Femur (tissue), 1 donor: ENCODE data around the gene TDRD10.
A peak's percentile ranks its signal among the peaks of the same experiment; 100 is the strongest.

Experiments used
- DNase-seq: peaks from one replicate; pipeline ENCODE4 v3.0.0-alpha.2; 2017

The TDRD10 gene, protein sequence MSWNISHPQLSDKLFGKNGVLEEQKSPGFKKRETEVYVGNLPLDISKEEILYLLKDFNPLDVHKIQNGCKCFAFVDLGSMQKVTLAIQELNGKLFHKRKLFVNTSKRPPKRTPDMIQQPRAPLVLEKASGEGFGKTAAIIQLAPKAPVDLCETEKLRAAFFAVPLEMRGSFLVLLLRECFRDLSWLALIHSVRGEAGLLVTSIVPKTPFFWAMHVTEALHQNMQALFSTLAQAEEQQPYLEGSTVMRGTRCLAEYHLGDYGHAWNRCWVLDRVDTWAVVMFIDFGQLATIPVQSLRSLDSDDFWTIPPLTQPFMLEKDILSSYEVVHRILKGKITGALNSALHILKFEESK

DNA sequence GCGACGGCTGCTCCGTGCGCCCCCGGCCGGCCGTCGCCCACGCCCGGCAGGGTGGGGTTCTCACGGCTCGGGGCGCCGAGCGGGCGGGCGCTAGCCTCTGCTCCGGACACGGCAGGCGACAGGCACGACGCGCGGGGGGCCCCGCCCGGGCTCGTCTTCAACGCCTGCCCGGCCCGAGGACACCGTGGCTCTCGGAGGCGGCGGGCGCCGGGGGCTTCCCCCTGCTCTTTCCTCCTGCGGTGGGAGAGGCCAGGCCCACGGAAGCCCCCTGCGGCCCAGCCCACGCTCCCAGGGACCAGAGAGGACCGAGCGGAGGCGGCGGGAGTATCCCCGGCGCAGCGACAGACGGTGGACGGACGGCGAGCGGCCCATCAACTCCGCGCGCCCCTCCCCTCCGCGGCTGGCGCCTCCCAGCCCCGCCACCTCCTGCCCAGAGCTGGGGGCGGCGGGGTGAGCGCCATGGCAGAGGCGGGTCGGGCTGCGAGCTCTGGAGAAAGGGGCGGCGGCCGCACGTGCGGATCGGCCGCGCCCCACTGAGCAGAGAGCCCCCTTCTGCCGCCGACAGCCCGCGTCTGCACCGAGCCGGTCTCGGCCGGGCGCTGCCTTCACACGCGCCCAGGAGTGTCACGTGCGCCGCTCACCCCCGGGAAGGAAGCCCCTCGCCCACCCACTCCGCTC lies at the start of gene TDRD10, which contains the start of gene SHE:
Gene TDRD10 (plus strand): TSS at position 154 of the 678 bp plus-strand sequence. CDS start 4,685 bp downstream, outside the sequence.
Gene SHE (minus strand): TSS at position 347 of the 678 bp plus-strand sequence. CDS start 386 bp downstream, outside the sequence.
- peak; percentile 43 for DNase-seq

DNA sequence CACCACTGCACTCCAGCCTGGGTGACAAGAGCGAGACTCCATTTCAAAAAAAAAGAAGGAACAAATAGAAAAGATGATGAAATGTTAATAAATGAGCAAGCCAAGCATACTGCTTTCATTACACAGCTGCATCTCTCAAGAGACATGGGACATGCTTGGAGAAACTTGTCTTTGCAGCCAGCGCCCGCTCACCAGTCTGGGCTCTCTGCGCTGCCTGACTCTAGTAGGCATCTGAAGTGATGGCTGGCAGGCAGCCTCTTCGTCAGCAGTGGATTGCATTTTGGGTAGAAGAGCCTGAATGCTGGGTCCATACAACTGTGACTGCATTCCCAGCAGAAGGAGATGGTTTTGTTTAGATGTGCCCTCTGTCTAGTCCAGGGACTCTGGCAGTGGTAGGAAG lies 48.9 kb upstream of the TDRD10 start:
- no peak for DNase-seq

DNA sequence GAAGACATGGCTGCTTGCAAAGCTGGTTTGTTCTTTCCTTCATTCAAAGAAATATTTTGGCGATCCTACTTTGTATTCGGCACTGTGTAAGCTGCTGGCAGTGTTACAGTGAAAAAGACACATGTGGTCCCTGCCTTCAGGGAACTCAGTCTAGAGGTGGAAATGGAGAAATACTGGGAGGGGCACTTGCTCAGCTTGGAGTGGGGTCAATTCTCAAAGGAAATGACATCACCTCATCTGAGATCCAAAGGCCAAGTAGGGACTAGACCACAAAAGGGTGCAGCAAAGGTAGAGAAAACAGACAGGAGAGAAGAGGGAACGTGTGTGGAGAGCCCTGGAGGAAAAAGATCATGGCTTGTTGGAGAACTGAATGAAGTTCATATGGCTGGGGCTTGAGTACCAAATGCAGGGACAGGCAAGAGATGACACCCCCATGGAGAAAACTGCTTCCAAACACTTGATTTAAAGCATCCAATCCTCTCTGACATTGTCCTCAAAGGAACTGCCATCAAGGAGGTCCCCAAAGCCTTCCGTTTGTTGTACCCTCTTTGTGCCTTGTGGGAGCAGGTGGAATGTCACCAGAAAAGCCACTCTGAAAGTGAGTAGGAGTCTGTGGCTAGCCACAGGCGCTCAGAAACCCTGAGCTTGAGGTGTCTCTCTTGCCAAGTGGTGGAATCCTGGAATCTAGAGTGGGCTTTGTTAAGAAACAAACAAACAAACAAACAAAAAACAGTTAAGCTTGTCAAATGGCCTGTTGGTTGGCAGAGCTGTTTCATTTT lies 48.3 kb upstream of the TDRD10 start:
- DNase-seq: no peak

DNA sequence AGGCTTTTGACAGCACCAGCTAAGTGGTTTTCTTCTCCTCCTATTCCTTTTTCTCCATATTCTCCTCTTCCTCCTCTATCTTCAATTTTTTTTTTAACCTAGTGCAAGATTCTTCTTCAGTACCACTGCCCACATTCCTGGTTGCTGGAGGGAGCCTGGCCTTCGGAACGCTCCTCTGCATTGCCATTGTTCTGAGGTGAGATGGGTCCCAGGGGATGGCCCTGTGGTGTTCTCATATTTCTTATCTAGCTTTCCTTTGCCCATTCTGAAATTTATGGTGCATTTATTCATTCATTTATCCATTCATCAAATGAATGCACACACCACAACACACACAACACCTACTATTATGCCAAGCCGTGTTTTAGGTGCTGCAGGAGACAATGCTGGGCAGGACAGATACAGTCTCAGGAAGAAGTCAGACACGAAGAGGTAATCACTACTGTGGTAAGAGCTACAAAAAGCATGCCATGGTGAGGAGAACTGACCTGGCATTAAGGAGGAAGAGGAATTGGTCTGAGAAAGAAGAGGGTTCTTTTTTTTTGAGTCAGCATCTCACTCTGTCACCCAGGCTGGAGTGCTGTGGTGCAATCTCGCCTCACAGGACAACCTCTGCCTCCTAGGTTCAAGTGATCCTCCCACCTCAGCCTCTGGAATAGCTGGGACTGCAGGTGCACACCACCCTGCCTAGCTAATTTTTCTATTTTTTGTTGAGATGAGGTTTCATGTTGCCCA lies 47.5 kb upstream of the TDRD10 start:
- DNase-seq: no peak

DNA sequence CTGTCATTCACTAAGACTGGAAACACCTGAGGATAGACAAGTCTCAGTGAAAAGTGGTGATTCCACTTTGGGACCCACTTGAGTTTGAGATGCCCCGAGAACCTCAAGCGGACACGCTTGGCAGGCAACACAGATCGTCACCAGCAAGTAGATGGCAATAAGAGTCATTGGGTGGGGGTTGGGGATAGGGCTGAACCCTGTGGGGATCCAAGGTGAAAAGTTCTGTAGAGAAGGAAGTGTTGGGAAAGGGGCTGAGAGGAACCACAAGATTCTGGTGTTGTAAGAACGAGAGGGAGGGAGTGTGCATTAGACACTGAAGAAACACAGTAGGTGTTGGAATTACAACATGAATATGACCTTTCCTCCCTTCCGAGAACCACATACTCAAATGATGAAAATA lies 45.4 kb upstream of the TDRD10 start:
- no peak for DNase-seq

DNA sequence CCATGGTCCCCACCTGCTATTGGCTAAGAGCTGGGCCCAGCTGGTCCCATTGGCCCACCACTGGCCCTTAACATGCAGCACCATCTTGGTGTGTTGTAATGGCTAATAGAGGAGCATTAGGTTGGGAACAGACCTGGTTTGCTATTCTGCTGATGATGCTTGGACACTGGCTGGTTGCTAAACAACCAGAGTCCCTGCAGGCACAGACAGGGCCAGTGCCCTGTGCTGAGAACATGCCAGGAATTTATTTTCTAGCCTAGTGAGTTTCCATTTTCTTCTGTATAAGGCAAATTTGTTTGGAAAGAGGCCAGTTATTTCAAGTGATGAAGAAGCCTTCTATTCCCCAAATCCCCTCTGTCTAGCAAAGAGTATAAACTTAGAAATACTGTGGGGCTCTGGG lies 42.9 kb upstream of the TDRD10 start:
- DNase-seq: no peak

DNA sequence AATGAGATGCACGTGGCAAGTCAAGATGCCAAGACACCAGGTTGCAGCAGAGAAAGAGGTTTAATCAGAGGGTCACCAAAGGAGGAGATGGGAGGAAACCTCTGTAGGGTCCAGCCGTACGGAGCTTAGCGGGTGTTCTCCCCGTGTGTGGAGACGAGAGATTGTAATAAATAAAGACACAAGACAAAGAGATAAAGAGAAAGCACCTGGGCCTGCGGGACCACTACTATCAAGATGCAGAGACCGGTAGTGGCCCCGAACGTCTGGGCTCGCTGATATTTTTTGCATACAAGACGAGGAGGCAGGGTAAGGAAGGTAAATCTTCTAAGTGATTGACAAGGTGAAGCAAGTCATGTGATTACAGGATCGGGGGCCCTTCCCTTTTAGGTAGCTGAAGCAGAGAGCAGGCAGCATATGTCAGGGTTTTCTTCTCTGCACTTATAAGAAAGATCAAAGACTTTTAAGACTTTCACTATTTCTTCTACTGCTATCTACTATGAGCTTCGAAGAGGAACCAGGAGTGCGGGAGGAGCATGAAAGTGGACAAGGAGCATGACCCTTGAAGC lies 41.2 kb upstream of the TDRD10 start:
- DNase-seq: no peak

DNA sequence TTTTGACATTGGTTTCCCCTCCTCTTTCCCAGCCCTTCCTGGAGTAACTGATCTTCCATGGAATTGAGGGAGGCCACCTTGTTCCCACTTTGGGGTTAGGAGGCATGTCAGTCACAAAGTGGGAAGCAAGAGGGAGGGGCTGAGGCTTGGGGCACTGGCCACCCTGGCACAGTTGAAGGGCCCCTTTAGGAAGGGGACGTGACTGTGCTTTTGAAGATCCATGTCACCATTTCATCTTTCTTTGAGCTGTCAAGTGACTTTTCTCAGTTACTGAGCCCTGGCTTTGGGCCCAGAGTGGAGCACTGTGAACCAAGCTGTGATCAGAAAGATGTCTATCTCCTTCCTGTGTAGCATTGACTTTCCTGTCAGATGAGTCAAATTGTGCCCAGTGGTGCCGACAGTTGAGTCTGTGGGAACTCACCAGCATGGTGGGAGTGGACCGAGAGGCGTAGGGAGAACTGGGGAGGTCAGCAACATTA lies 38.5 kb upstream of the TDRD10 start:
- DNase-seq: no peak

DNA sequence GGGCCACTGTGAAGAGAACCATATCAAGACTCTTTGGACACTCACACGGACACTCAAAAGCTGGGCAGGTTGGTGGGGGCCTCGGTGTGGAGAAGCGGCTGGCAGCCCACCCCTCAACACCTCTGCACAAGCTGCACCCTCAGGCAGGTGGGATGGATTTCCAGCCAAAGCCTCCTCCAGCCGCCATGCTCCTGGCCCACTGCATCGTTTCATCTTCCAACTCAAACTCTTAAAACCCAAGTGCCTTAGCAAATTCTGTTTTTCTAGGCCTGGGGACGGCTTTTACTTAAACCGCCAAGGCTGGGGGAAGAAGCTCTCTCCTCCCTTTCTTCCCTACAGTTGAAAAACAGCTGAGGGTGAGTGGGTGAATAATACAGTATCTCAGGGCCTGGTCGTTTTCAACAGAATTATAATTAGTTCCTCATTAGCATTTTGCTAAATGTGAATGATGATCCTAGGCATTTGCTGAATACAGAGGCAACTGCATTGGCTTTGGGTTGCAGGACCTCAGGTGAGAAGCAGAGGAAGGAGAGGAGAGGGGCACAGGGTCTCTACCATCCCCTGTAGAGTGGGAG lies 36.3 kb upstream of the TDRD10 start:
- no peak for DNase-seq

DNA sequence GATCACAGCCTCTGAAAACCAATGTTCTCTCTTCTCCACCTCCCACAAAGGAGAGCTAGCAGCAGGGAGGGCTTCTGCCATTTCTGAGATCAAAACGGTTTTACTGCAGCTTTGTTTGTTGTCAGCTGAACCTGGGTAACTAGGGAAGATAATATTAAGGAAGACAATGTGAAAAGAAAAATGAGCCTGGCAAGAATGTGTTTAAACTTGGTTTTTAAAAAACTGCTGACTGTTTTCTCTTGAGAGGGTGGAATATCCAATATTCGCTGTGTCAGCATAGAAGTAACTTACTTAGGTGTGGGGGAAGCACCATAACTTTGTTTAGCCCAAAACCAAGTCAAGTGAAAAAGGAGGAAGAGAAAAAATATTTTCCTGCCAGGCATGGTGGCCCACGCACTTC lies 35.8 kb upstream of the TDRD10 start:
- DNase-seq: no peak

DNA sequence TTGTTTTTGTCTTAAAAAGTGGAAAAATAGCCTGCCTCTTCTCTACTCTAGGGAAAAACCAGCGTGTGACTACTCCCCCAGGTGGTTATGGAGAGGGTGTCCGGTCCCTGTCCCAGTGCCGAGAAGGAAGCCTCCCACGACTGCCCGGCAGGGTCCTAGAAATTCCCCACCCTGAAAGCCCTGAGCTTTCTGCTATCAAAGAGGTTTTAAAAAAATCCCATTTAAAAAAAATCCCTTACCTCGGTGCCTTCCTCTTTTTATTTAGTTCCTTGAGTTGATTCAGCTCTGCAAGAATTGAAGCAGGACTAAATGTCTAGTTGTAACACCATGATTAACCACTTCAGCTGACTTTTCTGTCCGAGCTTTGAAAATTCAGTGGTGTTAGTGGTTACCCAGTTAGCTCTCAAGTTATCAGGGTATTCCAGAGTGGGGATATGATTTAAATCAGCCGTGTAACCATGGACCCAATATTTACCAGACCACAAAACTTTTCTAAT lies 35.0 kb upstream of the TDRD10 start:
- DNase-seq: no peak

DNA sequence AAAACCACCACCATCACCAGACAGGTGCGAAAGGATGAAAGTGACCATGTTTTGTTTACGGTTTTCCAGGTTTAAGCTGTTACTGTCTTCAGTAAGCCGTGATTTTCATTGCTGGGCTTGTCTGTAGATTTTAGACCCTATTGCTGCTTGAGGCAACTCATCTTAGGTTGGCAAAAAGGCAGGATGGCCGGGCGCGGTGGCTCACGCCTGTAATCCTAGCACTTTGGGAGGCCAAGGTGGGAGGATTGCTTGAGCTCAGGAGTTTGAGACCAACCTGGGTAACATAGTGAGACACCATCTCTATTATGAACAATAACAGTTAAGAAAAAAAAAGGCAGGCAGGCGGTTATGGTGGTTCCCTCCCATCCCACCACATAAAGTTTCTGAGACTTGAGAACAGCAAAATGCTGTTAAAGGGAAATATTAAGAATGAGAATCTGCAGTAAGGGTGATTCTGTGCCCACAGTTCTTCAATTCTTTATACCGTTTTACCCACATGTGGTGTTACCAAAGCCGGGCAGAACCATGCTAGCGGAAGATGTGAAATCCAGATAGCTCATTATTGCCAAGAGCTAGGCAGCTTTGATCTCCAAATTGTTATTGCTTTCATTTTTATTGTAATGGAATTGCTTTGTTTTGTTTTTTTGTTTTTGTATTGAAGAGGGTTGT lies 34.5 kb upstream of the TDRD10 start:
- DNase-seq: no peak

DNA sequence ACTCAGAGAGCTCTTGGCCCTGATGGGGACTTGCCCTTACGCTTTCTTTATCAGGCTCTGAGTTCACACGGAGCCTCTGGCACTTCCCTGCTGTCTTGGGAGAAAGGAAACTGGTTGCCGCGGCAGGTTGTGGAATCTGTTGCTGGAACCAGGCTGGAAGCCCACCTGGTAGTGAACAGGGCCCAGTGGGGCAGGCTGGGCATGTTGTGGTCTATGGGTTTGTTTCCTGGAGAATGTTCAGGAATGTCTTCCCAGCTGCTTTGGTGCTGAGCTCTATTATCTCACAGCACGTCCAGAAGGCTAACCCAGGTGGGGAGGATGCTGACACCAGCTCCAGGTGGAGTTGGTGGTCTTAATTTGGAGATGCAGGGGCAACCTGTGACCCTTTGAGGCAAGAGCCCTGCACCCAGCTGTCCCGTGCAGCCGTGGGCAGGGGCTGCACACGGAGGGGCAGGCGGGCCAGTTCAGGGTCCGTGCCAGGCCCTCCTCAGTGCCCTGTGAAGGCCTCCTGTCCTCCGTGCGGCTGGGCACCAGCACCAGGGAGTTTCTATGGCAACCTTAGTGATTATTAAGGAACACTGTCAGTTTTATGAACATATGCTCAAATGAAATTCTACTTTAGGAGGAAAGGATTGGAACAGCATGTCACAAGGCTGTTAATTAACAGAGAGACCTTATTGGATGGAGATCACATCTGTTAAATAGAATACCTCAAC lies 33.3 kb upstream of the TDRD10 start:
- DNase-seq: no peak

DNA sequence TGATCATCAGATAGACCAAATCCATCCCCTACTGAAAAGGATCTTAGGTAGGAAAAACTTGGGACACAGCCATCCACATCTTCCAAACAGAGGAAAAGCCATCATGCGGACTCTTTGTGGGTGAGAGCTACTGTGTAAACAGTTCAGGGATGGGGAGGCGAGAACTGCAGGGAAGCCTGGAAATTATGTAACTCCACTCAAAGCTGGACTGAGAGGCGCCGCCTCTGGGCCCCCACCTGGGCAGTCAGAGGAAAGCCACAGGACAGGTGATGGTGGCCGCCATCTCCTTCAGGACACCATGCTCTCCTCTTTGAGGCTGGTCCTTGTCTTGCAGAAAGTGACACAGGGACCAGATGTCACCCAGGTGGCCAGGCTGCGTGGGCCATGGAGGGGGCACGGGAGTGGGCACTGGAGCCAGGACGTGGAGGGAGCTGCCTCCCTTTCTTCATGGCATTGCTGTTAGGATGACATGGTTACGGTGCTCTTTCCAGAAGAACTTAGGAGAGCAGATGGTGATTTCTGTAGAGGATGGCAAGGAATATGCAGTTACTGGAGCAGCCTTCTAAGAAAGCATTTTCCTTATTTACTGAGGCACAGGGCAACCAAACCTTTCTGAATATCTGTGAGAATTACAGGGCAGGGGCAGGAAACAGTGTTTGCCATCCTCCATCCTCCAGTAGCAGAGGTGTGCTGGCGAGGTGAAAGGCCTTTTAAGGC lies 32.0 kb upstream of the TDRD10 start:
- DNase-seq: no peak

DNA sequence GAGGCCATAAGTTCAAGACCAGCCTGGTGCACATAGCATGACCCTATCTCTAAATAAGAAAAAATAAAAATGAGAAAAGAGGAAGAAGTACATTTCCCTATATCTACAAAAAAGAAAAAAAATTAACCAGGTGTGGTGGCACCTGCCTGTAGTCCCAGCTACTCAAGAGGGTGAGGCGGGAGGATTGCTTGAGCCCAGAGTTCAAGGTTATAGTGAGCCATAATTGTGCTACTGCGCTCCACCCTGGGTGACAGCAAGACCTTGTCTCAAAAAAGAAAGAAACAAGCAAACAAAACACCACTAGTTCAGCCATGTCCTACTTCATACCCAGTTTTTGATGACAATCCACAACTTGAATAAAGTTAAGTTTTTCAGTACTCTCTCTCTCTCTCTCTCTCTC lies 30.7 kb upstream of the TDRD10 start:
- no peak for DNase-seq

DNA sequence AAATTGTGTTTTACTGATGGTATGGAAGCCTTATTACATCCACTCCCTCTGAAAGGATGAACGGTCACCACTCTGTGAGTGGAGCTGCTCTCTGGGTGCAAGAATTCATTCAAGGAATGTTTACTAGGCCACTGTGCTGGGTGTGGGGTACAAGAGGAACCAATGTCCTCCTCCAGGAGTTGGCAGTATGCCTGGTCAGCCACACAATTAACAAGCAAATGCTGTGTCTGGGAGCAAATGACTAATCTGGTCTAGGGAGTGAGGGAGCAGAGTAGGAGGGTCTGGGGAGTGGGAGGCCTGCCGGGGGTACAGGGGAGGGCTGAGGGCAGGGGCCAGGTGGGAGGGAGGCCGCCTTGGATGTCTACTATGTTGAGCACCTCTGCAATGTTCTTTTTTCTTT lies 27.2 kb upstream of the TDRD10 start:
- DNase-seq: no peak

DNA sequence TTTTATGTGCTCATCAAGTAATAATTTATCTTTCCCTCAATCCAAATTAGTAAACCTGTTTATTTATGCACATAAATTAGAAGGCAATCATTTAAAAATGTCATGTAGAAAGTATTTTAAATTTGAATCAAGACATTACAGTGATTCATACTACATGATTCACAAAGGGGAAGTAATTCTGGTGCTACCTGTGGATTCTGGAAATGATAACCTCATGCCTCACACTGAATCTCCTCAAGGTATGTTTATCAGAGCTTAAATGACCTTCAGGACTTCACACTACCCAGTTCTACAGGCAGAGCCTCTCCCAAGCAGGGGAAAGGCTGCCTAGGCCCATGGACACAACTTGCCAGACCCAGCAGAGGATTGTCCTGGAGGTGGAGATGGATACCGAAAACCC lies 25.2 kb upstream of the TDRD10 start:
- DNase-seq: no peak

DNA sequence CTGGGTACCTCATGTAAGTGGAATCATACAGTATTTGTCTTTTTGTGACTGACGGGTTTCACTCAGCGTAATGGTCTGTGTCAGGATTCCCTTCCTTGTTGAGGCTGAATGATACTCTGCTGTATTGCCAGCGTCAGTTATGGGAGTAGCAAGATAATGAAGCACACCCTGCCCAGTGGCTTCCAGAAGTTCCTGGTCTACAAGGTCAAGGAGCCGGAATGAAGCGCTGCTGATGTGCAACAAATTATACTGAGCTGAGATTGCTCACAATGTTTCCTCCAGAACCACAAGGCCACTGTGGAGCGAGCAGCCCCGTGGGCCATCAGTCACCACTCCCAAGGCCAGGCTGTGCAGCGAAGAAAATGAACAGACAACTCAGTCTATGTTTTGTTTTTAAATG lies 24.0 kb upstream of the TDRD10 start:
- DNase-seq: no peak

DNA sequence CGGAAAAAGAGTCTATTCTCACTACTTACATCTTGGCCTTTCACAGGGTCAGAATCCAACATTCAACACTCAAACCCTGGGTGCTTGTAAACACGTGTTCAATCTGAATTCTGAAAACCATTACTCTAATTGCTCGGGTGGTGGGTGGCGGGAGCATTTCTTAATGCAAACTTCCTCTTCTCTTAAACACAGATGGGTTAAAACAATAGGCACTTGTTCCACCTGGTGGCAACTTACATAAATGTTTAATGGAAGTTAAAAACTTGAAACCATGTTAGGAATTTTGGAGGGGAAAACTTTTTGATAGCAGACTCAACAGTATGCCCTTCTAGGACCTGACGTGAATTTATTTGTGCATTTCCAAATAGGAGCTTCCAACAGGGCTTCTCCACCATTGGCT lies 23.4 kb upstream of the TDRD10 start:
- DNase-seq: no peak
